ENCODE measurements around the gene YPEL1. TPM values are rescaled to one million over a fixed set of nuclear protein-coding genes. Genes with fewer than 3 reads are reported as not detected.
A peak's percentile ranks its signal among the peaks of the same experiment; 100 is the strongest.

YPEL1 gene
- total and polyA plus RNA-seq, 2 of the 13 experiments (the other 11 are each of a cell fraction or from before 2014, with no cell fraction given): 0.33 to 2.5 TPM

DNA sequence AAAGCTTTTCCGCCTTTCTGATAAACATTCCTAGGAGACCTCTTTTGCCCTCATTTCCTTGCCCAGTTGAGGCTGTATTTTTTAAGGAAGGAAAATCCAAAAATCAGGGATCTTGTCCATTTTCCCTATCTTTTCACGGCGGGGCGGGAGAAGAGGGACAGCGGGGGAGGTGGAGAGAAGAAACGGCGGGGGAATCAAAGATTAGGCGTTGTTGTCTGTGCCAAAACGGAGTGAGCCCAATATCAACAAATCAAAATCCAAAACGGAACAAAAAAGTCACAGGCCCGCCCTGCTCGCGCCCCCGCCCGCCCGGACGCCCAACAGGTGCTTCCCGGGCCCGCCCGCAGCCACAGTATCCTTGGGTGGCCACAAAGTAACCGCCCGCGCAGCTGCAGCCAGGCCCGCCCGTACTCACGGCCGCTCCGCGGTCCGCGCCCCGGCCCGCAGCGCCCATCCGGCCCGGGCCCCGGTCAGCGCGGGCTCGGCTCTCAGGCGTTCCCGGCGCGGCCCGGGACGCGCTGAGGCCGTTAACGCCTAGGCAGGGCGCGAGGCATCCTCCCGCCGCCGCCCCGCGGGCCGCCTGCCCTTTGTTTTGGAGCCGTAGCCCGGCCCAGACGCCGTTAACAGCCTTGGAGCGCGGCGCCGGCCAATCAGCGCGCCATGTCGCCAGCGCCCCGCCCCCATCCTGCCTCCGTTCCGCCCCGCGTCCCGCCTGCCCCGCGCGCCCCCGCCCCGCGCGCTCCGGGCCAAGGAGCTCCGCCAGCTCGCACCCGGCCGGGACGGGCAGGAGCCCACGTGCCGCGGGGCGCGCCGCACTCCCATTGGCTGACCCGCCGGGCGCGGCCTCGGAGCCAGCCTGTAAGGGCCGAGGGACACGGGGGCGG, at the start of gene YPEL1 (continued):
- TF ChIP-seq, protein P1, sequence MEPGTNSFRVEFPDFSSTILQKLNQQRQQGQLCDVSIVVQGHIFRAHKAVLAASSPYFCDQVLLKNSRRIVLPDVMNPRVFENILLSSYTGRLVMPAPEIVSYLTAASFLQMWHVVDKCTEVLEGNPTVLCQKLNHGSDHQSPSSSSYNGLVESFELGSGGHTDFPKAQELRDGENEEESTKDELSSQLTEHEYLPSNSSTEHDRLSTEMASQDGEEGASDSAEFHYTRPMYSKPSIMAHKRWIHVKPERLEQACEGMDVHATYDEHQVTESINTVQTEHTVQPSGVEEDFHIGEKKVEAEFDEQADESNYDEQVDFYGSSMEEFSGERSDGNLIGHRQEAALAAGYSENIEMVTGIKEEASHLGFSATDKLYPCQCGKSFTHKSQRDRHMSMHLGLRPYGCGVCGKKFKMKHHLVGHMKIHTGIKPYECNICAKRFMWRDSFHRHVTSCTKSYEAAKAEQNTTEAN (CRISPR knock-in tag; conservative IDR thresholded peaks at IDR 0.05): peak; percentile 80; the same call in 1 of the 2 replicates
- TF ChIP-seq, protein P2, sequence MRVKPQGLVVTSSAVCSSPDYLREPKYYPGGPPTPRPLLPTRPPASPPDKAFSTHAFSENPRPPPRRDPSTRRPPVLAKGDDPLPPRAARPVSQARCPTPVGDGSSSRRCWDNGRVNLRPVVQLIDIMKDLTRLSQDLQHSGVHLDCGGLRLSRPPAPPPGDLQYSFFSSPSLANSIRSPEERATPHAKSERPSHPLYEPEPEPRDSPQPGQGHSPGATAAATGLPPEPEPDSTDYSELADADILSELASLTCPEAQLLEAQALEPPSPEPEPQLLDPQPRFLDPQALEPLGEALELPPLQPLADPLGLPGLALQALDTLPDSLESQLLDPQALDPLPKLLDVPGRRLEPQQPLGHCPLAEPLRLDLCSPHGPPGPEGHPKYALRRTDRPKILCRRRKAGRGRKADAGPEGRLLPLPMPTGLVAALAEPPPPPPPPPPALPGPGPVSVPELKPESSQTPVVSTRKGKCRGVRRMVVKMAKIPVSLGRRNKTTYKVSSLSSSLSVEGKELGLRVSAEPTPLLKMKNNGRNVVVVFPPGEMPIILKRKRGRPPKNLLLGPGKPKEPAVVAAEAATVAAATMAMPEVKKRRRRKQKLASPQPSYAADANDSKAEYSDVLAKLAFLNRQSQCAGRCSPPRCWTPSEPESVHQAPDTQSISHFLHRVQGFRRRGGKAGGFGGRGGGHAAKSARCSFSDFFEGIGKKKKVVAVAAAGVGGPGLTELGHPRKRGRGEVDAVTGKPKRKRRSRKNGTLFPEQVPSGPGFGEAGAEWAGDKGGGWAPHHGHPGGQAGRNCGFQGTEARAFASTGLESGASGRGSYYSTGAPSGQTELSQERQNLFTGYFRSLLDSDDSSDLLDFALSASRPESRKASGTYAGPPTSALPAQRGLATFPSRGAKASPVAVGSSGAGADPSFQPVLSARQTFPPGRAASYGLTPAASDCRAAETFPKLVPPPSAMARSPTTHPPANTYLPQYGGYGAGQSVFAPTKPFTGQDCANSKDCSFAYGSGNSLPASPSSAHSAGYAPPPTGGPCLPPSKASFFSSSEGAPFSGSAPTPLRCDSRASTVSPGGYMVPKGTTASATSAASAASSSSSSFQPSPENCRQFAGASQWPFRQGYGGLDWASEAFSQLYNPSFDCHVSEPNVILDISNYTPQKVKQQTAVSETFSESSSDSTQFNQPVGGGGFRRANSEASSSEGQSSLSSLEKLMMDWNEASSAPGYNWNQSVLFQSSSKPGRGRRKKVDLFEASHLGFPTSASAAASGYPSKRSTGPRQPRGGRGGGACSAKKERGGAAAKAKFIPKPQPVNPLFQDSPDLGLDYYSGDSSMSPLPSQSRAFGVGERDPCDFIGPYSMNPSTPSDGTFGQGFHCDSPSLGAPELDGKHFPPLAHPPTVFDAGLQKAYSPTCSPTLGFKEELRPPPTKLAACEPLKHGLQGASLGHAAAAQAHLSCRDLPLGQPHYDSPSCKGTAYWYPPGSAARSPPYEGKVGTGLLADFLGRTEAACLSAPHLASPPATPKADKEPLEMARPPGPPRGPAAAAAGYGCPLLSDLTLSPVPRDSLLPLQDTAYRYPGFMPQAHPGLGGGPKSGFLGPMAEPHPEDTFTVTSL (CRISPR knock-in tag; IDR thresholded peaks at IDR 0.05; ENCODE audit: borderline replicate concordance): no peak
- TF ChIP-seq, protein P3, sequence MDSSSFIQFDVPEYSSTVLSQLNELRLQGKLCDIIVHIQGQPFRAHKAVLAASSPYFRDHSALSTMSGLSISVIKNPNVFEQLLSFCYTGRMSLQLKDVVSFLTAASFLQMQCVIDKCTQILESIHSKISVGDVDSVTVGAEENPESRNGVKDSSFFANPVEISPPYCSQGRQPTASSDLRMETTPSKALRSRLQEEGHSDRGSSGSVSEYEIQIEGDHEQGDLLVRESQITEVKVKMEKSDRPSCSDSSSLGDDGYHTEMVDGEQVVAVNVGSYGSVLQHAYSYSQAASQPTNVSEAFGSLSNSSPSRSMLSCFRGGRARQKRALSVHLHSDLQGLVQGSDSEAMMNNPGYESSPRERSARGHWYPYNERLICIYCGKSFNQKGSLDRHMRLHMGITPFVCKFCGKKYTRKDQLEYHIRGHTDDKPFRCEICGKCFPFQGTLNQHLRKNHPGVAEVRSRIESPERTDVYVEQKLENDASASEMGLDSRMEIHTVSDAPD (CRISPR knock-in tag; IDR thresholded peaks at IDR 0.05): no peak
- no peak for TF ChIP-seq MTA1 (CRISPR knock-in tag; IDR thresholded peaks at IDR 0.05; ENCODE audit: borderline replicate concordance)
- TF ChIP-seq NR2C2 (CRISPR knock-in tag; IDR thresholded peaks at IDR 0.05; ENCODE audit: borderline replicate concordance): 0 out of 2 replicates have a peak, but pooled peaks have one; percentile 33
- TF ChIP-seq DMAP1 (CRISPR knock-in tag; IDR thresholded peaks at IDR 0.05): no peak
- no peak for TF ChIP-seq SMARCE1 (IDR thresholded peaks at IDR 0.05; ENCODE audit: borderline replicate concordance)
- no peak for TF ChIP-seq ZNF354B (CRISPR knock-in tag; IDR thresholded peaks at IDR 0.05)
- no peak for TF ChIP-seq ZNF143 (CRISPR knock-in tag; IDR thresholded peaks at IDR 0.05)

Data from HepG2 (cell line).